Testis (tissue), 3 donors: Measurements from ENCODE around the gene MUS81. TPM values are rescaled to one million over a fixed set of nuclear protein-coding genes. Genes with fewer than 3 reads are reported as not detected.

Experiments used
- DNase-seq: peaks from one replicate; pipeline ENCODE4 v3.0.0-alpha.2; 2019
- H3K27ac ChIP-seq, 2 donors: fragments of 200-600 bp; sonication (generic); one replicate each; pipeline ENCODE4 v1.5.1; 2019
- H3K27me3 ChIP-seq: fragments of 200-600 bp; sonication (generic); one replicate; pipeline ENCODE4 v1.5.1; 2019
- H3K36me3 ChIP-seq: fragments of 200-600 bp; sonication (generic); one replicate; pipeline ENCODE4 v1.5.1; 2017; ENCODE audit warnings: low read depth; ENCODE audit errors: missing control alignments
- H3K4me1 ChIP-seq: fragments of 200-600 bp; sonication (generic); one replicate; pipeline ENCODE4 v1.5.1; 2019
- H3K4me3 ChIP-seq, 2 donors: fragments of 200-600 bp; sonication (generic); one replicate each; pipeline ENCODE4 v1.5.1; 2017 to 2019
- H3K9me3 ChIP-seq: fragments of 200-600 bp; sonication (generic); one replicate; pipeline ENCODE4 v1.5.1; 2017
- POLR2A ChIP-seq: fragments of 450-650 bp; IDR thresholded peaks from one replicate; pipeline ENCODE4 v1.6.1; 2017; ENCODE audit warnings: antibody characterized with exemption, mild to moderate bottlenecking, moderate library complexity
- WGBS, 2 donors: methylation state at CpG; one replicate each; pipeline ENCODE4 v1.1.5; 2018; 5-methylcytosine and 5-hydroxymethylcytosine counted together
- intact Hi-C: fragments of 100-400 bp; cut with DNase I; formaldehyde crosslinking; loops from one replicate; pipeline ENCODE4 v1.15.1; 2023; ENCODE audit warnings: low total_unique reads
- polyA plus RNA-seq: library from polyadenylated mRNA; stranded (reverse); fragments of 350-450 nt; fragmentation: Illumina TruSeq; extraction: RNeasy Lipid Tissue Mini Kit (QIAGEN cat#74804); gene quantifications from one replicate; pipeline ENCODE4 v1.2.3, GENCODE V29; 2014; ENCODE audit warnings: low read depth, low replicate concordance; ENCODE audit not compliant: insufficient read depth
- total RNA-seq, 2 donors: library from RNA; depleted of rRNA; stranded (reverse); fragments of >200 nt; gene quantifications; one replicate each; pipeline ENCODE4 v1.2.3, GENCODE V29; 2016
- TF ChIP-seq, protein P1 (sequence below), 3 experiments: fragments of 450-650 bp in 2 of 3; fragments of 200-600 bp in 1 of 3; sonication (generic) in 1 of 3; IDR thresholded peaks; one replicate each; pipeline ENCODE4 v1.5.1; 2016 to 2019; ENCODE audit warnings: antibody characterized with exemption in 3 of 3, mild to moderate bottlenecking in 2 of 3, moderate library complexity in 1 of 3

The MUS81 gene
- total and polyA plus RNA-seq, 3 donors from 2014 or later = 49.9 to 74.0 (median 57.2) TPM

DNA sequence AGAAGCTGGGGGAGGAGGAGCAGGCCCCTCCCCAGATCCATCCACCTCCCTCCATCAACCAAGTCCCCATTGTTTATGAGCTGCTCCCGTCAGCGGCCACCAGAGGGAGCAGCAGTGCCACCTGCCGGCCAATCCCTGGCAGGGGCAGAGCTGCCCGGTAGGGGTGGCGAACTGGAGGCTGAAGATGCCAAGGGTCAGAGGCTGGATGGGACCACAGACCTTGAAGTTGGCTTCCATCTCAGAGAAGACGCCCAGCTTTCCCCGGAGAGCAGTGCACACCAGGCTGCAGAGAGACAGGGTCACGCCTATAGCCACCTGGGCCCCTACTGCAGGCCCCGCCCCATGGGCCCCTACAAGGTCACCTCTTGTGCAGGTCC is 24.5 kb downstream of the MUS81 start:
- intact Hi-C loops = loop anchor here (10.0 kb wide), 1 partner anchor 100 kb away; no protein-coding TSS in a partner anchor
- TF ChIP-seq, protein P1, sequence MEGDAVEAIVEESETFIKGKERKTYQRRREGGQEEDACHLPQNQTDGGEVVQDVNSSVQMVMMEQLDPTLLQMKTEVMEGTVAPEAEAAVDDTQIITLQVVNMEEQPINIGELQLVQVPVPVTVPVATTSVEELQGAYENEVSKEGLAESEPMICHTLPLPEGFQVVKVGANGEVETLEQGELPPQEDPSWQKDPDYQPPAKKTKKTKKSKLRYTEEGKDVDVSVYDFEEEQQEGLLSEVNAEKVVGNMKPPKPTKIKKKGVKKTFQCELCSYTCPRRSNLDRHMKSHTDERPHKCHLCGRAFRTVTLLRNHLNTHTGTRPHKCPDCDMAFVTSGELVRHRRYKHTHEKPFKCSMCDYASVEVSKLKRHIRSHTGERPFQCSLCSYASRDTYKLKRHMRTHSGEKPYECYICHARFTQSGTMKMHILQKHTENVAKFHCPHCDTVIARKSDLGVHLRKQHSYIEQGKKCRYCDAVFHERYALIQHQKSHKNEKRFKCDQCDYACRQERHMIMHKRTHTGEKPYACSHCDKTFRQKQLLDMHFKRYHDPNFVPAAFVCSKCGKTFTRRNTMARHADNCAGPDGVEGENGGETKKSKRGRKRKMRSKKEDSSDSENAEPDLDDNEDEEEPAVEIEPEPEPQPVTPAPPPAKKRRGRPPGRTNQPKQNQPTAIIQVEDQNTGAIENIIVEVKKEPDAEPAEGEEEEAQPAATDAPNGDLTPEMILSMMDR (IDR thresholded peaks at IDR 0.05) = peak; percentile 95 to 98 (median 98)
- TF ChIP-seq POLR2A = no peak
- DNase-seq = peak; percentile 75
- no peaks in the 10 kb centered on the region for H3K9me3 ChIP-seq
- no peaks in the 10 kb centered on the region for H3K36me3 ChIP-seq
- no peak overlapping the region for H3K4me3 ChIP-seq
- WGBS, 2 donors = 16 to 26% methylated on average over 7 to 9 of the region's 9 CpGs
- no peaks in the 10 kb centered on the region for H3K27me3 ChIP-seq
- H3K27ac ChIP-seq = no peak overlapping the region
- peaks cover 17% of the 10 kb centered on the region for H3K4me1 ChIP-seq

DNA sequence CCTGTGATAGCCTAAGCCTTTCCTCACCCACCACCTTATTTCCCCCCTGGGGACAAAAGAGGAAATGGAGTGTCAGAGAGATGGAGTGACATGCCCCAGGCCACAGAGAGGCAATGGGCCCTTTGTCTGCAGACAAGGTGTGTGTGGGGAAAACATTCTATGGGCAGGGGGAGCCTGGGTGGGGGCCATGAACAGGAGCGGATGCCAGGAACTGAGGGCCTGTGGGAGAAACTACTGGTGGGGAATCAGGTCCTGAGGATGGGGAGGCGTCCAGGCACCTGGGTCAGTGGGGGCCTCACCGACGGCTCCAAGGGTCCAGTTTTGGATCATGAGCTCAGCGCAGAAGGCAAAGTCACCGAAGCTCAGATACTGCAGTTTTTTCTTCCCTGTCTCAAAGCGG is 25.0 kb downstream of the MUS81 start:
- TF ChIP-seq, protein P1 (IDR thresholded peaks at IDR 0.05) = no peak
- no peak for TF ChIP-seq POLR2A
- Histone ChIP-seq H3K9me3 (no peaks in the 10 kb centered on the region), H3K4me3 (no peak overlapping the region), H3K36me3 (no peaks in the 10 kb centered on the region), H3K27me3 (no peaks in the 10 kb centered on the region), H3K4me1 (peaks cover 22% of the 10 kb centered on the region), H3K27ac (no peak overlapping the region)
- DNase-seq = no peak
- 90 to 96% methylated on average over 7 of the region's 7 CpGs for whole genome bisulfite sequencing, 2 donors
- intact Hi-C loops = loop anchor here (10.0 kb wide), 1 partner anchor 100 kb away; no protein-coding TSS in a partner anchor

GRCh38 chr11:65885808-65886536 is 25.7 kb downstream of the MUS81 start:
- Histone ChIP-seq H3K4me1 (peaks cover 23% of the 10 kb centered on the region), H3K27me3 (no peaks in the 10 kb centered on the region), H3K36me3 (no peaks in the 10 kb centered on the region), H3K4me3 (no peak overlapping the region), H3K9me3 (no peaks in the 10 kb centered on the region), H3K27ac (no peak overlapping the region)
- 93 to 94% methylated on average over 12 of the region's 12 CpGs for WGBS, 2 donors
- intact Hi-C loops = loop anchor here (10.0 kb wide), 1 partner anchor 99 kb away; no protein-coding TSS in a partner anchor
- no peak for DNase-seq
- TF ChIP-seq POLR2A = no peak
- TF ChIP-seq, protein P1 (IDR thresholded peaks at IDR 0.05) = no peak

DNA sequence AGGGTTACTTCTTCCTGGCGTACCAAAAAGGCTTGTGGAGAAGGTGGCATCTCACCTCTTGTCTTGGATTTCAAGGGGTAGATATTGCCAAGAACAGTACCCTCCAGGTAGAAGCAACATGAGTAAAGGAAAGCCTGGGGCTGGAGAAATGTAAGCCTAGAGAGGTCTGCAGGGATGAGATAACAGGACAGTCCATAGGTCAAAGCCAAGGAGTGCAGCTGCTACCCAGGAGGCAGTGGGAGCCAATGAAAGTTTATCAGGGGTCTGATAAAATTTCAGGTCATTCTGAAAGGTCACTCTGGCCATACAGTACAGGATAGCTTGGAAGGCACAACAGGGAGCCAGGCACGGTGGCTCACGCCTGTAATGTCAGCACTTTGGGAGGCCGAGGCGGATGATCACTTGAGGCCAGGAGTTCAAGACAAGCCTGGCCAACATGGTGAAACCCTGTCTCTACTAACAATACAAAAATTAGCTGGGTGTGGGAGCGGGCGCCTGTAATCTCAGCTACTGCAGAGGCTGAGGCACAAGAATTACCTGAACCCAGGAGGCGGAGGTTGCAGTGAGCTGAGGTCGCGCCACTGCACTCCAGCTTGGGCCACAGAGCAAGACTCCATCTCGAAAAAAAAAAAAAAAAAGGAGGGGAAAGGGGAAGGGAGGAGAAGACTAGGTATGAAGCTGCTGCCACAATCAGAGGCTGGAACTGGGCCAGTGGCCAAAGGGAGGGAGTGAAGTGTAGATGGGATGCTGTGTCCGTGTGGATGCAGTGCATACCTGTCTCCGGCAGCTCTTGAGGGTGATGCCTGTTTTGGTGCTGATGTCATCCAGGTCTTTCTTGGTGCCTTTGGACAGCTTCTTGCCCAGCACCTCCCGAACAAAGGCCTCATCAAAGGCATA is 26.8 kb downstream of the MUS81 start:
- H3K4me1 ChIP-seq = peaks cover 26% of the 10 kb centered on the region
- 62 to 72% methylated on average over 14 of the region's 14 CpGs for WGBS, 2 donors
- intact Hi-C loops = loop anchor here (10.0 kb wide), 1 partner anchor 98 kb away; no protein-coding TSS in a partner anchor
- no peak for DNase-seq
- H3K9me3 ChIP-seq = no peaks in the 10 kb centered on the region
- TF ChIP-seq, protein P1 (IDR thresholded peaks at IDR 0.05) = no peak
- no peak for TF ChIP-seq POLR2A
- H3K36me3 ChIP-seq = no peaks in the 10 kb centered on the region
- H3K27ac ChIP-seq = peak overlapping the region in 1 of 2 donors; percentile 97
- H3K4me3 ChIP-seq = peak overlapping the region in 1 of 2 donors; percentile 83
- H3K27me3 ChIP-seq = no peaks in the 10 kb centered on the region
